Brain pericyte (primary cell): ENCODE data around the gene CCDC85C.

ENCODE experiments used
- DNase-seq: peaks from one replicate; pipeline ENCODE4 v3.0.0-alpha.2; 2012; ENCODE audit warnings: low read depth, low spot score

CCDC85C gene

GRCh38 chr14:99606359-99606758 is 2.4 kb upstream of the CCDC85C start:
- no peak for DNase-seq

GRCh38 chr14:99605299-99605961 is 1.4 kb upstream of the CCDC85C start:
- DNase-seq, result no peak

GRCh38 chr14:99604766-99605298 is 825 bp upstream of the CCDC85C start:
- DNase-seq, result no peak

GRCh38 chr14:99604278-99604765 is 315 bp upstream of the CCDC85C start:
- DNase-seq, result peak; percentile 32

- DNase-seq, result no peak
Observed at GRCh38 chr14:99602788-99603415, 1.1 kb downstream of the CCDC85C start.

- no peak for DNase-seq
Observed at GRCh38 chr14:99602054-99602787, 1.8 kb downstream of the CCDC85C start.

GRCh38 chr14:99601361-99601831 is 2.6 kb downstream of the CCDC85C start:
- no peak for DNase-seq

- DNase-seq, result no peak
Observed at GRCh38 chr14:99600232-99600888, 3.6 kb downstream of the CCDC85C start.

- no peak for DNase-seq
Observed at GRCh38 chr14:99599393-99599792, 4.6 kb downstream of the CCDC85C start.

- DNase-seq, result no peak
Observed at GRCh38 chr14:99598774-99599173, 5.2 kb downstream of the CCDC85C start.

- DNase-seq, result no peak
Observed at GRCh38 chr14:99597911-99598600, 6.0 kb downstream of the CCDC85C start.

- DNase-seq, result no peak
Observed at GRCh38 chr14:99596772-99597171, 7.2 kb downstream of the CCDC85C start.

- DNase-seq, result no peak
Observed at GRCh38 chr14:99596071-99596627, 7.9 kb downstream of the CCDC85C start.

GRCh38 chr14:99595524-99595923 is 8.5 kb downstream of the CCDC85C start:
- DNase-seq, result no peak

- DNase-seq, result no peak
Observed at GRCh38 chr14:99595034-99595433, 9.0 kb downstream of the CCDC85C start.

GRCh38 chr14:99593971-99594841 is 9.8 kb downstream of the CCDC85C start:
- no peak for DNase-seq

GRCh38 chr14:99592933-99593753 is 10.9 kb downstream of the CCDC85C start:
- DNase-seq, result no peak

- no peak for DNase-seq
Observed at GRCh38 chr14:99592394-99592793, 11.6 kb downstream of the CCDC85C start.
